Activated CD4-positive, alpha-beta T cell treated with anti-CD3 and anti-CD28 coated beads, Interleukin-2, amount 10 ng/mL, durations not matched to agents 7 days and 5 days (primary cell): ENCODE results near the gene TYMP. TPM values are rescaled to one million over a fixed set of nuclear protein-coding genes. Genes with fewer than 3 reads are reported as not detected.
"Not testable (repeated sequence)": the region's sequence is repeated elsewhere in the genome, so short reads cannot be mapped to it uniquely, and the experiment has no call there.

Experiments
- CTCF ChIA-PET: fragments of 350-600 bp; sonication (Branson Sonifier 250); formaldehyde crosslinking; loops from one replicate; lab custom pipeline; 2021; ENCODE audit warnings: antibody characterized with exemption; lab: Charles Lee
- POLR2A ChIA-PET: fragments of 350-600 bp; sonication (Branson Sonifier 250); formaldehyde crosslinking; loops from one replicate; lab custom pipeline; 2021; ENCODE audit warnings: antibody characterized with exemption; lab: Charles Lee
- DNase-seq: peaks from one replicate; pipeline ENCODE4 v3.0.0-alpha.2; 2020
- H3K27ac Mint-ChIP-seq: one replicate; pipeline ENCODE4 v1.8.0; 2021; ENCODE audit warnings: mild to moderate bottlenecking, moderate library complexity, mixed read lengths
- H3K27me3 Mint-ChIP-seq: one replicate; pipeline ENCODE4 v1.8.0; 2021; ENCODE audit warnings: mixed read lengths
- H3K36me3 Mint-ChIP-seq: one replicate; pipeline ENCODE4 v1.8.0; 2021; ENCODE audit warnings: low read depth, mixed read lengths
- H3K4me1 Mint-ChIP-seq: one replicate; pipeline ENCODE4 v1.8.0; 2021; ENCODE audit warnings: mixed read lengths
- H3K4me3 Mint-ChIP-seq: one replicate; pipeline ENCODE4 v1.8.0; 2021; ENCODE audit warnings: mild to moderate bottlenecking, moderate library complexity, mixed read lengths
- H3K9me3 Mint-ChIP-seq: one replicate; pipeline ENCODE4 v1.8.0; 2021; ENCODE audit warnings: mixed read lengths
- total RNA-seq, 2 experiments: library from RNA; stranded (reverse); gene quantifications; one replicate each; pipeline ENCODE4 v1.2.3, GENCODE V29; 2021

The TYMP gene
- total RNA-seq, 2 experiments from 2014 or later: 92.2 to 126 TPM

DNA sequence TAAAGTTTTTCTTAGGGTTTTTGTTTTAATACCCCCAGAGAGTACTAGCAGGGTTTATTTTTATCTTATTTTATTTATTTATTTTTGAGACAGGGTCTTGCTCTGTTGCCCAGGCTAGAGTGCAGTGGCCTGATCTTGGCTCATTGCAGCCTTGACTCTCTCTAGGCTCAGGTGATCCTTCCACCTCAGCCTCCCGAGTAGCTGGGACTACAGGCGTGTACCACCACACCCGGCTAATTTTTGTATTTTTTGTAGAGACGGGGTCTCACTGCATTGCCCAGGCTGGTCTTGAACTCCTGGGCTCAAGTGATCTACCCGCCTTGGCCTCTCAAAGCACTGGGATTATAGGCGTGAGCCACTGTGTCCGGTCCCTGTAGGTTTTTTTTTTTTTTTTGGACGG, 9.6 kb downstream of the TYMP start:
- H3K27ac Mint-ChIP-seq, CTCF ChIA-PET, POLR2A ChIA-PET, H3K4me3 Mint-ChIP-seq, H3K9me3 Mint-ChIP-seq, H3K27me3 Mint-ChIP-seq, DNase-seq: not testable (repeated sequence)
- H3K36me3 Mint-ChIP-seq: peaks cover 40% of the 10 kb centered on the region
- peaks cover 18% of the 10 kb centered on the region for H3K4me1 Mint-ChIP-seq

DNA sequence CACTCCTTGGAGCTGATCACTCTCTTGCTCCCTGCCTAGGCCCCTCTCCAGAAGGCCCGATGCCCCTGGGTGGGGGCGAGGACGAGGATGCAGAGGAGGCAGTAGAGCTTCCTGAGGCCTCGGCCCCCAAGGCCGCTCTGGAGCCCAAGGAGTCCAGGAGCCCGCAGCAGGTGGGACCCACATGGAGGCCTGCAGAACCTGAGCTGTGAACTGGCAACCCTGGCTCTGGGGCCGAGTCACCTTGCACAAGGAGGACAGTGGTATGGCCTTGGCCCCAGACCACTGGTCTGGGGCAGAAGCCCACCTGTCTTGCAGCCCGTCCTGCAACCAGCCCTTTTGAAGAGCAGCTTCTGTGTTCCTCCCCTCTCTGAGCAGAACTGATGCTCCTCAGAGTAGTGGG, 10.7 kb downstream of the TYMP start:
- peaks cover 41% of the 10 kb centered on the region for H3K36me3 Mint-ChIP-seq
- H3K27ac Mint-ChIP-seq: no peak overlapping the region
- H3K4me1 Mint-ChIP-seq: peaks cover 18% of the 10 kb centered on the region
- no peak for DNase-seq
- H3K4me3 Mint-ChIP-seq: no peak overlapping the region
- no peaks in the 10 kb centered on the region for H3K27me3 Mint-ChIP-seq
- POLR2A ChIA-PET: no interaction called here
- no peaks in the 10 kb centered on the region for H3K9me3 Mint-ChIP-seq
- CTCF ChIA-PET: no interaction called here

DNA sequence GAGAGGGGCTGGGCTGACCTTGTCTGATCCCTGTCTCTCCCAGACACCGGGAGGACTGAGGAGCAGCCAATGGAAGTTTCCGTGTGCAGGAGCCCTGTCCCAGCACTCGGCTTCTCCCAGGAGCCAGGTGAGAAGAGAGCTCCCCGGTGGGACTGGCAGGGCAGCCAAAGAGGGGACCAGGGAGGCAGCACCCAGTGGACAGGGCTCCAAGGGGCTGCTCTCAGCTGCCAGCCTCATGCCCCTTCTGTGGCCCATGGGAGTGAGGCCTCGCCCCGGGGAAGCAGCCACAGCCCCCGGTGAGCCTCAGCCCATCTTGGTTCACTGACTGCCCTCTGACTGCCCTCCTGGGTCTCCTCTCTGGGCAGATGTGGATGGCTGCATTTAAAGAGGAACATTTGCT, 11.2 kb downstream of the TYMP start:
- Mint-ChIP-seq H3K27ac (no peak overlapping the region), H3K4me3 (no peak overlapping the region), H3K36me3 (peaks cover 41% of the 10 kb centered on the region), H3K4me1 (peaks cover 22% of the 10 kb centered on the region), H3K9me3 (no peaks in the 10 kb centered on the region), H3K27me3 (no peaks in the 10 kb centered on the region)
- POLR2A ChIA-PET: no interaction called here
- no peak for DNase-seq
- CTCF ChIA-PET: no interaction called here

DNA sequence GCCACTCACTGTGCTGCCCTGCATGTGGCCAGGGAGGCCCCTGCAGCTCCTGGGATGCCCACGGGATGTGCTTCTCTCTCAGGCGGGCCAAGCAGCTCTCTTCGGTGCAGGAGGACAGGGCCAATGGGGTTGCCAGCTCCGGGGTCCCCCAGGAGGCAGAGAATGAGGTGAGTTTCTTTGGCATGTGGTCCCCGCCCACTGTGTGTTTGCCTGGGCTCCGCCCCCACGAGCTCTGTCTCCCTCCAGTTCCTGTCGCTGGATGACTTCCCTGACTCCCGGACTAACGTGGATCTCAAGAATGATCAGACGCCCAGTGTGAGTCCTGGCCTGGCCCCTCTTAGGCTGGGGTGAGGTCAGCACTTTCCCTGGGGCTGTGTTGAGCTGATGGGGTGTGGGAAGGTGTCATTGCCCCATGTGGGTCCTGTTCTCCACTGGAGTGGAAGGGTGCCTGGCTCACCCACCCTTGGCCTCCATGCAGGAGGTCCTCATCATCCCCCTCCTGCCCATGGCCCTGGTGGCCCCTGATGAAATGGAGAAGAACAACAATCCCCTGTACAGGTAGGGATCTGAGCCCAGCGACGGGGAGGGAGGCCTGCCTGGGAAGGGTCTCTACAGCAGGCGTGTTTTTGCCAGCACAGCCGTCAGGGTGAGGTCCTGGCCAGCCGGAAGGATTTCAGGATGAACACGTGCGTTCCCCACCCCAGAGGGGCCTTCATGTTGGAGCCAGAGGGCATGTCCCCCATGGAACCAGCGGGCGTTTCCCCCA, 12.1 kb downstream of the TYMP start:
- Mint-ChIP-seq H3K4me1 (peaks cover 21% of the 10 kb centered on the region), H3K9me3 (no peaks in the 10 kb centered on the region), H3K27ac (no peak overlapping the region), H3K27me3 (no peaks in the 10 kb centered on the region), H3K4me3 (no peak overlapping the region), H3K36me3 (peaks cover 36% of the 10 kb centered on the region)
- POLR2A ChIA-PET: no interaction called here
- no peak for DNase-seq
- CTCF ChIA-PET: interaction anchor here (0.5 to 4.6 kb wide), 3 partner anchors 7 to 287 kb away, joined by 3 to 33 read pairs (median 3); partner anchors contain the start of gene SCO2

DNA sequence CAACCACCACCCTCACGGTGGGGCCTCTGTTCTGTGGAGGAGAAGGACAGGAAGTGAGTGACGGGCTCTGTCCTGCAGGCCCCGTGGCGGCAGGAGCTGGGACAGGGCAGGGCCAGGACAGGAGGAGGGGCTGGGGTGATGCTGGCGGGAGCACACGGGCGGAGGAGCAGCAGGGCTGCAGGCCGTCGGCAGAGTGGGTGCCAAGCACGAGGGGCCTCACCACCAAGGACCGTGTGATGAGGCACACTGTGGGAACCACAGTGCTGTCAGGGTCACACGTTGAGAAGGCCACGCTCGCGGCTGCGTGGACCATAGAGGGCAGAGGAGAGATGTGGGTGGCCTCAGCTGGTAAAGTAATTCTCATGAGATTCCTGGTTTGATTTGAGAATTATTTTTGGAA, 12.9 kb downstream of the TYMP start:
- peaks cover 43% of the 10 kb centered on the region for H3K36me3 Mint-ChIP-seq
- ChIA-PET POLR2A (no interaction called here), CTCF (interaction anchor here (0.8 to 4.6 kb wide), 2 partner anchors 8 kb away, joined by 3 to 33 read pairs; partner anchors contain the start of gene SCO2)
- peaks cover 27% of the 10 kb centered on the region for H3K4me1 Mint-ChIP-seq
- no peak for DNase-seq
- no peak overlapping the region for H3K4me3 Mint-ChIP-seq
- H3K27me3 Mint-ChIP-seq: no peaks in the 10 kb centered on the region
- no peak overlapping the region for H3K27ac Mint-ChIP-seq
- H3K9me3 Mint-ChIP-seq: no peaks in the 10 kb centered on the region

DNA sequence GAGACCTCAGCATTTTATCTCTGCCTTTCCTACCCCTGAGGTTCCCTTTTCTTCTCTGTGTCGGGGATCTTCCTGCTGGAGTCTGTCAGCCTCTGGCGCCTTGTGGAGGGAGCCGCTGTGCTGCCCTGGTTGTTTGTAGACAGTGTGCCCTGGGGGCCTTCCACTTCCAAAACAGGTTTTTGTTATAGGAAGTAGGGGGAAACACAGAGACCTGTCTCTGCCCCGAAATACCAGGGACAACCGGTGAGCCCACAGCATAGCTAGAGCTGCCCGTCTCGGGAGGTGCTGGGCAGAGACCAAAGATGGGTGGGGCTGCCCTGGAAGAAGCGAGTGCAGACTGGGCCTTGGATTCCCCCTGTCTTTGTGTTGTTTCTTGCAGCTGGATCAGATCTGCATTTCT, 13.7 kb downstream of the TYMP start:
- no peak overlapping the region for H3K4me3 Mint-ChIP-seq
- H3K36me3 Mint-ChIP-seq: peaks cover 42% of the 10 kb centered on the region
- CTCF ChIA-PET: interaction anchor here (0.7 to 4.6 kb wide), 2 partner anchors 9 to 11 kb away, joined by 6 to 33 read pairs; partner anchors contain the start of gene SCO2
- H3K9me3 Mint-ChIP-seq: no peaks in the 10 kb centered on the region
- peaks cover 27% of the 10 kb centered on the region for H3K4me1 Mint-ChIP-seq
- POLR2A ChIA-PET: no interaction called here
- H3K27ac Mint-ChIP-seq: no peak overlapping the region
- H3K27me3 Mint-ChIP-seq: no peaks in the 10 kb centered on the region
- DNase-seq: no peak

DNA sequence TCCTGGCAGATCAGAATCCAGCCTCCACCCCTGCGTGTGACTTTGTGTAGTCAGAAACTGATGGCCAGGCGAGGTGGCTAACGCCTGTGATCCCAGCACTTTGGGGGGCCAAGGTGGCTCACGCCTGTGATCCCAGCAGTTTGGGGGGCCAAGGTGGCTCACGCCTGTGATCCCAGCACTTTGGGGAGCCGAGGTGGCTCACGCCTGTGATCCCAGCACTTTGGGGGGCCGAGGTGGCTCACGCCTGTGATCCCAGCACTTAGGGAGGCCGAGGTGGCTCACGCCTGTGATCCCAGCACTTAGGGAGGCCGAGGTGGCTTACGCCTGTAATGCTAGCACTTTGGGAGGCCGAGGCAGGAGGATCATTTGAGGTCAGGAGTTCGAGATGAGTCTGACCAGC, 16.6 kb downstream of the TYMP start:
- H3K9me3 Mint-ChIP-seq: no peaks in the 10 kb centered on the region
- peaks cover 42% of the 10 kb centered on the region for H3K4me1 Mint-ChIP-seq
- H3K4me3 Mint-ChIP-seq: no peak overlapping the region
- no peaks in the 10 kb centered on the region for H3K27me3 Mint-ChIP-seq
- H3K36me3 Mint-ChIP-seq: peaks cover 30% of the 10 kb centered on the region
- DNase-seq: no peak
- ChIA-PET CTCF (interaction anchor here (1.9 to 4.6 kb wide), 2 partner anchors 12 to 107 kb away, joined by 7 to 33 read pairs; partner anchors contain the start of gene SCO2), POLR2A (no interaction called here)
- no peak overlapping the region for H3K27ac Mint-ChIP-seq

DNA sequence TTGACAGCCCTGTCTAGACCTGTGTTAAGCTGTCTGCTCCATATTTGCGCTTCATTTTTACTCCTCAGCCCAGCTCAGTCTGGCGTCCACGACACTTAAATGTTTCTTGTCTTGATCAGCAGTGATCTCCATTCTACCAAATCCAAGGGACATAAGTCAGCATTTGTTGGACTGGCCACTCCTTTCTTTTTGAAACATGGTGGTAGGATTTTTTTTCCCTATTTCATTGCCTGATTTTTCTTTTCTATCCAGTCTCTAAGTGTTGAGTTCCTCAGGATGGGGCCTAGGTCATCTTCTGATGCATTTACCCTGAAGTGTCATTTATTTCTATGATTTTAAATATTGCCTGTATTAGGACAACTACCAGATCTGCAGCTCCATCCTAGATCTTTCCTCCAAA, 20.9 kb downstream of the TYMP start:
- Mint-ChIP-seq H3K4me3 (peak overlapping the region; percentile 91), H3K36me3 (peaks cover 15% of the 10 kb centered on the region), H3K27me3 (no peaks in the 10 kb centered on the region), H3K27ac (peak overlapping the region; percentile 96), H3K4me1 (peaks cover 30% of the 10 kb centered on the region), H3K9me3 (no peaks in the 10 kb centered on the region)
- CTCF ChIA-PET: interaction anchor here (0.5 to 3.4 kb wide), 8 partner anchors 8 to 161 kb away, joined by 3 to 41 read pairs (median 6); partner anchors contain the start of genes SCO2 and SYCE3
- POLR2A ChIA-PET: interaction anchor here (1.1 to 2.7 kb wide), 2 partner anchors 16 to 39 kb away, joined by 4 to 29 read pairs; partner anchors contain the start of gene SCO2
- no peak for DNase-seq

DNA sequence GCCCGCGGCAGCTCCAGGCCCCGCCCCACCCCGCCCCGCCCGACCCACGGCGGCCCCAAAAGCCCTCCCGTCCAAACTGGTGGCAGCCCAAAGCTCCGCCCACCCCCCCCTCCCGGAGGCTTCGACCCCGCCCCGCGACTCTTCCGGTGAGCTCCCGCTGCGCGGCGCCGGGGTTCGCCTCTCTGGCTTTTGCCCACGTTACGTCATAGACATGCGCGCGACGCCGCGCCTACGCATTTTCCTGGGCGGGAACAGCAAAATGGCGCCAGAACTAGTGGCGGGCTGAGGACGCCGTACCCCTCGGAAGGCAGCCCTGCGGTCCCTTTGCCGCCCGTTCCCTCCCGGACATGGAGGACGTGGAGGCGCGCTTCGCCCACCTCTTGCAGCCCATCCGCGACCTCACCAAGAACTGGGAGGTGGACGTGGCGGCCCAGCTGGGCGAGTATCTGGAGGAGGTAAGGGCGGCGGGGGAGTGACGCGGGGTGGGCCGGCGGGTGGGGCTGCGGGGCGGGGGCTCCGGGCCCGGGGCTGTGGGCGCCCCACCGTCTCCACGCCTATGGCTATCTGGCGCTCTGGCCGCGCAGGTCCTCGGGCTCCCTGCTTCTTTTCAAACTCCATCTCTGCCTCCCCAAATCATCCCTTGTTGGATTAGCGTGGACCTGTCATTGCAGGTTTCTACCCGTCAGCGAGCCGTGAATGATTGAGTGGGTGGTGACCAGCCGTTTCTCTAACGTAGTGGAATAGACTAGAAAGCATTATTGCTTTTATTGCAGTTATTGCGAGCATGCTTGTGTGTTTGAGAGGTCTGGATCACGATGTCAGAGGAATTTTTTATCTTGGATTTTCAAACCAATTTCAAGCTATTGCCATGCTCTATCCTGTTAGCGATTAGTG, 21.6 kb downstream of the TYMP start, which contains the start of gene NCAPH2:
TSS of gene NCAPH2 (plus strand) at position 234 of the 894 bp plus-strand sequence. CDS start at position 348, 114 bp downstream.
- peaks cover 15% of the 10 kb centered on the region for H3K36me3 Mint-ChIP-seq
- DNase-seq: peak; percentile 97
- no peaks in the 10 kb centered on the region for H3K27me3 Mint-ChIP-seq
- CTCF ChIA-PET: interaction anchor here (0.6 to 3.4 kb wide), 8 partner anchors 9 to 318 kb away, joined by 3 to 41 read pairs (median 4); partner anchors contain the start of gene SCO2
- H3K4me3 Mint-ChIP-seq: peak within 1 kb of the TSS; percentile 96
- POLR2A ChIA-PET: interaction anchor here (0.9 to 2.7 kb wide), 5 partner anchors 17 to 113 kb away, joined by 3 to 29 read pairs (median 4); partner anchors contain the start of gene SCO2
- H3K9me3 Mint-ChIP-seq: no peaks in the 10 kb centered on the region
- H3K4me1 Mint-ChIP-seq: peaks cover 26% of the 10 kb centered on the region
- peak within 1 kb of the TSS; percentile 96 for H3K27ac Mint-ChIP-seq

DNA sequence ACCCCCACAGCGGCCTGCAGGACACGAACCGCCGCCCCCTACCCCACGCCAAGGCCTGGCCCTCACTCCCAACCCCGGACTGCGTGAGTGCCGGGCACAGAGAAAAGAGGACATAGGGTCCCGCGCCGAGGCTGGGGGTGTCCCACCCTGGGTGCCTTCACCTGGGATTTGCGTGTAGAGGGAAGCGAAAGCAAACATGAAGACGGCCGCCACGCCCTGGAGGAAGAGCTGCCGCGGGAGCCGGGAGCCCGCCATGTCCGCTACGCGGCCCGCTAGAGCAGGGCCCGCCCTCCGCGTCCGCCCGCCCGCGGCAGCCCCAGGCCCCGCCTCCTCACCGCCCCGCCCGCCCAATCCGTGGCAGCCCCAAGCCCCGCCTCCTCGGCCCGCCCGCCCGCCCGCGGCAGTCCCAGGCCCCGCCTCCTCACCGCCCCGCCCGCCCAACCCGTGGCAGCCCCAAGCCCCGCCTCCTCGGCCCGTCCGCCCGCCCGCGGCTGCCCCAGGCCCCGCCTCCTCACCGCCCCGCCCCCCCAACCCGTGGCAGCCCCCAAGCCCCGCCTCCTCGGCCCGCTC, 22.3 kb downstream of the TYMP start, which contains the start of gene LMF2:
TSS of gene LMF2 (minus strand) at position 282 of the 570 bp plus-strand sequence. CDS start at position 255, 27 bp downstream.
- Mint-ChIP-seq H3K9me3 (no peaks in the 10 kb centered on the region), H3K4me3 (peak within 1 kb of the TSS; percentile 96), H3K36me3 (peaks cover 12% of the 10 kb centered on the region), H3K27me3 (no peaks in the 10 kb centered on the region), H3K4me1 (peaks cover 22% of the 10 kb centered on the region), H3K27ac (peak within 1 kb of the TSS; percentile 96)
- ChIA-PET POLR2A (interaction anchor here (0.9 to 2.7 kb wide), 4 partner anchors 18 to 114 kb away, joined by 3 to 29 read pairs (median 4); partner anchors contain the start of gene SCO2), CTCF (interaction anchor here (0.6 to 3.4 kb wide), 6 partner anchors 9 to 317 kb away, joined by 3 to 41 read pairs (median 8); partner anchors contain the start of gene SCO2)
- peak; percentile 91 for DNase-seq

DNA sequence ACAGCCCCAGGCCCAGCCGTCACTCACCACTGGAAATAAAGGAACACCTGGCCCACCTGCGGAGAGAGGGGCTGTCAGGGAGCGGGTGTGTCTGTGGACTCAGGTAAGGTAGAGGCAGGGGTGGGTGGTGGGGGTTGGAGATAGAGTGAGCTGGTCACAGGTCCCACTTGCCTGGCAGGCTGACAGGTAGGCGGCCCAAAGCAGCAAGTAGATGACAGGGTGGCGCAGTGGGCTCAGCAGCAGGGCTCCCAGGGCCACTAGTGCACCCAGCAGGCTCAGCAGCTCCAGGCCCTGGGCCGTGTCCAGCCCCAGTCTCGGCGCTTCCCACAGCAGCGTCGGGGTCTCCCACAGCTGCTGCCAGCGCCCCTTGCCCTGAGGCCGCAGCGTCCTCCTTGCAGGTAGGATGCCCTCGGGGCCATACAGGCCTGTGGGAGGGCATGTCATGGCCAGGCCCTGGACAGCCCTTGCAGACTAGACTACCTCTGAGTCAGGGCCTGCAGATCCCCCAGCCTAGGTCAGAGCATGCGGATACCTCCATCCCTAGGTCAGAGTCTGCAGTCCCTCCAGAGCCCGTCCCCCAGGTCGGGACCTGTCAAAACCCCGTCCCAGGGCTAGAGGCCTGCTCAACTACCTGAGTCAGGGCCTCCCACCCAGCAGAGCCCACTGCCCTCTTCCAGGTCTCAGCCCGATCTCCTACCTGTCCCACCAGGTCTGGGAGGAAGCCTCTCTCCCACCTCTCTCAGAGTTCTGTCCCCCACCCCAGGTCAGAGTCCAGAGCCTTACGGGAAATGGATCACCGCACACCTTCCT, 23.0 kb downstream of the TYMP start:
- ChIA-PET CTCF (interaction anchor here (0.5 to 2.4 kb wide), 3 partner anchors 9 to 211 kb away, joined by 3 to 10 read pairs (median 3); no protein-coding TSS in a partner anchor), POLR2A (interaction anchor here (0.6 to 2.7 kb wide), 2 partner anchors 16 to 19 kb away, joined by 3 to 29 read pairs; partner anchors contain the start of gene SCO2)
- no peak for DNase-seq
- Mint-ChIP-seq H3K27ac (peak overlapping the region; percentile 93), H3K36me3 (peaks cover 7% of the 10 kb centered on the region), H3K9me3 (no peaks in the 10 kb centered on the region), H3K27me3 (no peaks in the 10 kb centered on the region), H3K4me3 (peak overlapping the region; percentile 96), H3K4me1 (peaks cover 17% of the 10 kb centered on the region)
